ENCODE measurements around the gene CDK14.

CDK14 gene

GRCh38 chr7:90968871-90969270, 372.8 kb downstream of the CDK14 start:
- TF ChIP-seq, protein P1, sequence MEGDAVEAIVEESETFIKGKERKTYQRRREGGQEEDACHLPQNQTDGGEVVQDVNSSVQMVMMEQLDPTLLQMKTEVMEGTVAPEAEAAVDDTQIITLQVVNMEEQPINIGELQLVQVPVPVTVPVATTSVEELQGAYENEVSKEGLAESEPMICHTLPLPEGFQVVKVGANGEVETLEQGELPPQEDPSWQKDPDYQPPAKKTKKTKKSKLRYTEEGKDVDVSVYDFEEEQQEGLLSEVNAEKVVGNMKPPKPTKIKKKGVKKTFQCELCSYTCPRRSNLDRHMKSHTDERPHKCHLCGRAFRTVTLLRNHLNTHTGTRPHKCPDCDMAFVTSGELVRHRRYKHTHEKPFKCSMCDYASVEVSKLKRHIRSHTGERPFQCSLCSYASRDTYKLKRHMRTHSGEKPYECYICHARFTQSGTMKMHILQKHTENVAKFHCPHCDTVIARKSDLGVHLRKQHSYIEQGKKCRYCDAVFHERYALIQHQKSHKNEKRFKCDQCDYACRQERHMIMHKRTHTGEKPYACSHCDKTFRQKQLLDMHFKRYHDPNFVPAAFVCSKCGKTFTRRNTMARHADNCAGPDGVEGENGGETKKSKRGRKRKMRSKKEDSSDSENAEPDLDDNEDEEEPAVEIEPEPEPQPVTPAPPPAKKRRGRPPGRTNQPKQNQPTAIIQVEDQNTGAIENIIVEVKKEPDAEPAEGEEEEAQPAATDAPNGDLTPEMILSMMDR (IDR thresholded peaks at IDR 0.05; ENCODE audit: low read depth, low read length): no peak
- TF ChIP-seq EZH2phosphoT487 (IDR thresholded peaks at IDR 0.05; ENCODE audit: low read depth): no peak

GRCh38 chr7:90972906-90973550, 376.9 kb downstream of the CDK14 start:
- Histone ChIP-seq H2AFZ (ENCODE audit: low read depth, low read length) (no peak overlapping the region), H3K9me3 (ENCODE audit: insufficient read depth, low read length) (peaks cover 16% of the 10 kb centered on the region), H3K27me3 (ENCODE audit: low read depth, low read length) (no peaks in the 10 kb centered on the region), H3K9ac (ENCODE audit: low read length) (no peak overlapping the region), H3K36me3 (replicated peaks; ENCODE audit: low read depth, low read length) (peaks cover 6% of the 10 kb centered on the region), H3K27ac (ENCODE audit: low read length) (no peak overlapping the region), H3K4me1 (ENCODE audit: low read length) (no peaks in the 10 kb centered on the region), H3K4me2 (ENCODE audit: low read length) (no peak overlapping the region), H4K20me1 (ENCODE audit: insufficient read depth, low read length) (no peaks in the 10 kb centered on the region), H3K4me3 (ENCODE audit: low read length) (no peak overlapping the region), H3K79me2 (ENCODE audit: low read length) (no peaks in the 10 kb centered on the region)
- TF ChIP-seq EZH2phosphoT487 (IDR thresholded peaks at IDR 0.05; ENCODE audit: low read depth): no peak
- TF ChIP-seq, protein P1 (IDR thresholded peaks at IDR 0.05; ENCODE audit: low read depth, low read length): no peak

More at GRCh38 chr7:90968871-90969270, 372.8 kb downstream of the CDK14 start:
- H4K20me1 ChIP-seq (ENCODE audit: insufficient read depth, low read length): no peaks in the 10 kb centered on the region
- no peak overlapping the region for H3K9ac ChIP-seq (ENCODE audit: low read length)
- H3K4me3 ChIP-seq (ENCODE audit: low read length): no peak overlapping the region
- H3K4me1 ChIP-seq (ENCODE audit: low read length): peaks cover 21% of the 10 kb centered on the region
- no peak overlapping the region for H2AFZ ChIP-seq (ENCODE audit: low read depth, low read length)
- H3K27ac ChIP-seq (ENCODE audit: low read length): no peak overlapping the region
- no peaks in the 10 kb centered on the region for H3K36me3 ChIP-seq (replicated peaks; ENCODE audit: low read depth, low read length)
- no peaks in the 10 kb centered on the region for H3K79me2 ChIP-seq (ENCODE audit: low read length)
- H3K9me3 ChIP-seq (ENCODE audit: insufficient read depth, low read length): no peaks in the 10 kb centered on the region
- no peaks in the 10 kb centered on the region for H3K27me3 ChIP-seq (ENCODE audit: low read depth, low read length)
- H3K4me2 ChIP-seq (ENCODE audit: low read length): no peak overlapping the region

DNA sequence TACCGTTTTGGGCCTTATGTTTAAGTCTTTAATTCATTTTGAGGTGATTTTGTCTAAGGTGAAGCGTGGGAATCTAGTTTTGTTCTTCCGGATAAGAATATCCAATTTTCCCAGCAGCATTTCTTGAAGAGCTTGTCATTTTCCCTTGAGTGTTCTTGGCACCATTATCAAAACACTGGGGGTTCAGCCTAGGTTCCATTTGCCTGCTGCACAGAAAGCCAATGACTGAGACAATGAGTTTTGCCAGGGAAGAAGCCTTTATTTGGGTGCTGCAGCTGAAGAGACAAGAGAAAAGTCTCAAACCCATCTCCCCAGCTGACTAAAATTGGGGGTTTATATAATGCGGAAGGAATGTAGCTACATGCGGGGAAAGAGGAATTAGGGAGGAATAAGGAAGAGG, 380.9 kb downstream of the CDK14 start:
- TF ChIP-seq, protein P1 (IDR thresholded peaks at IDR 0.05; ENCODE audit: low read depth, low read length): no peak
- no peak for TF ChIP-seq EZH2phosphoT487 (IDR thresholded peaks at IDR 0.05; ENCODE audit: low read depth)
- Histone ChIP-seq H3K36me3 (replicated peaks; ENCODE audit: low read depth, low read length) (peaks cover 6% of the 10 kb centered on the region), H3K9me3 (ENCODE audit: insufficient read depth, low read length) (peaks cover 20% of the 10 kb centered on the region), H3K4me3 (ENCODE audit: low read length) (no peak overlapping the region), H3K79me2 (ENCODE audit: low read length) (no peaks in the 10 kb centered on the region), H3K27me3 (ENCODE audit: low read depth, low read length) (no peaks in the 10 kb centered on the region), H3K4me2 (ENCODE audit: low read length) (no peak overlapping the region), H3K4me1 (ENCODE audit: low read length) (no peaks in the 10 kb centered on the region), H3K9ac (ENCODE audit: low read length) (no peak overlapping the region), H2AFZ (ENCODE audit: low read depth, low read length) (no peak overlapping the region), H4K20me1 (ENCODE audit: insufficient read depth, low read length) (no peaks in the 10 kb centered on the region), H3K27ac (ENCODE audit: low read length) (no peak overlapping the region)

- no peak overlapping the region for H3K9ac ChIP-seq (ENCODE audit: low read length)
- no peaks in the 10 kb centered on the region for H3K27me3 ChIP-seq (ENCODE audit: low read depth, low read length)
- H2AFZ ChIP-seq (ENCODE audit: low read depth, low read length): no peak overlapping the region
- H3K79me2 ChIP-seq (ENCODE audit: low read length): no peaks in the 10 kb centered on the region
- H3K9me3 ChIP-seq (ENCODE audit: insufficient read depth, low read length): peaks cover 30% of the 10 kb centered on the region
- TF ChIP-seq, protein P1 (IDR thresholded peaks at IDR 0.05; ENCODE audit: low read depth, low read length): no peak
- no peak for TF ChIP-seq EZH2phosphoT487 (IDR thresholded peaks at IDR 0.05; ENCODE audit: low read depth)
- no peak overlapping the region for H3K4me3 ChIP-seq (ENCODE audit: low read length)
- H4K20me1 ChIP-seq (ENCODE audit: insufficient read depth, low read length): no peaks in the 10 kb centered on the region
- H3K4me1 ChIP-seq (ENCODE audit: low read length): no peaks in the 10 kb centered on the region
- no peak overlapping the region for H3K4me2 ChIP-seq (ENCODE audit: low read length)
- H3K27ac ChIP-seq (ENCODE audit: low read length): no peak overlapping the region
- H3K36me3 ChIP-seq (replicated peaks; ENCODE audit: low read depth, low read length): peaks cover 6% of the 10 kb centered on the region
These were observed 384.4 kb downstream of the CDK14 start for GRCh38 chr7:90980545-90980944.

Measured in OCI-LY3 (cell line).